ENCODE data around the gene DUSP28. TPM values are rescaled to one million over a fixed set of nuclear protein-coding genes. Genes with fewer than 3 reads are reported as not detected.

DUSP28 gene
- total and polyA plus RNA-seq, 2 of the 8 experiments (the other 6 are each of a cell fraction or from before 2014, with no cell fraction given) = 2.1 to 2.3 TPM

GRCh38 chr2:240596080-240596460, 35.9 kb downstream of the DUSP28 start:
- H2BK15ac ChIP-seq (ENCODE audit: low read length) = no peak overlapping the region
- no peak overlapping the region for H2AFZ ChIP-seq (ENCODE audit: low read length)
- H3K36me3 ChIP-seq (ENCODE audit: control insufficient read depth in 2 of 4, insufficient read depth in 4 of 4, low read length in 3 of 4) = peaks cover 0 to 12% (median 8%) of the 10 kb centered on the region in 4 experiments; a peak in 5 of 8 replicates
- TF ChIP-seq SIRT6 (IDR thresholded peaks at IDR 0.05; ENCODE audit: low read length) = no peak
- TF ChIP-seq SRF (IDR thresholded peaks at IDR 0.05; ENCODE audit: low read depth, low read length) = no peak
- TF ChIP-seq TCF12 (IDR thresholded peaks at IDR 0.05; ENCODE audit: low read depth, low read length) = no peak
- no peak for TF ChIP-seq MAX (IDR thresholded peaks at IDR 0.05)
- no peak overlapping the region for H3K27ac ChIP-seq (ENCODE audit: low read depth, low read length)
- no peak overlapping the region for H3K56ac ChIP-seq (replicated peaks; ENCODE audit: insufficient read length, low read depth, low read length)
- H3K18ac ChIP-seq (ENCODE audit: extremely low read depth, low read length) = no peak overlapping the region
- H3K23ac ChIP-seq (ENCODE audit: insufficient read length) = no peak overlapping the region
- no peak overlapping the region for H3K4me3 ChIP-seq (ENCODE audit: extremely low read depth in 1 of 4, insufficient read depth in 2 of 4, low read depth in 3 of 4, low read length in 4 of 4)
- no peak overlapping the region for H3K4me2 ChIP-seq (ENCODE audit: insufficient read depth in 1 of 2, low read depth in 2 of 2, low read length in 2 of 2)
- no peaks in the 10 kb centered on the region for H3K27me3 ChIP-seq (replicated peaks in 1 of 4; ENCODE audit: control insufficient read depth in 3 of 4, extremely low read depth in 1 of 4, insufficient read depth in 3 of 4, low read length in 3 of 4)
- no peak for DNase-seq (ENCODE audit: low read depth in 1 of 2, low spot score in 2 of 2)
- no peak overlapping the region for H4K8ac ChIP-seq (ENCODE audit: extremely low read depth, insufficient read depth, low read length)
- H2BK5ac ChIP-seq (ENCODE audit: low read depth, low read length) = no peak overlapping the region
- no peaks in the 10 kb centered on the region for H3K4me1 ChIP-seq (replicated peaks in 1 of 4; ENCODE audit: control insufficient read depth in 3 of 4, insufficient read depth in 4 of 4, low read length in 3 of 4)
- H2BK120ac ChIP-seq (replicated peaks; ENCODE audit: low read depth, low read length) = no peak overlapping the region
- H2AK5ac ChIP-seq (ENCODE audit: low read depth, low read length) = no peak overlapping the region
- H2BK12ac ChIP-seq (ENCODE audit: low read depth, low read length) = no peak overlapping the region
- POLR2A ChIA-PET (ENCODE audit: partially characterized antibody) = no interaction called here
- CTCF ChIA-PET (ENCODE audit: partially characterized antibody) = interaction anchor here (0.6 to 3.5 kb wide), 7 partner anchors 8 to 96 kb away, joined by 3 to 17 read pairs (median 3); partner anchors contain the start of genes AQP12A and CAPN10
- no peak overlapping the region for H3K9ac ChIP-seq (replicated peaks in 1 of 4; ENCODE audit: extremely low read depth in 1 of 4, low read depth in 3 of 4, low read length in 3 of 4)
- FAIRE-seq = no peak
- H3K79me1 ChIP-seq (ENCODE audit: low read depth, low read length) = peaks cover 4% of the 10 kb centered on the region
- no peak overlapping the region for H4K91ac ChIP-seq (replicated peaks; ENCODE audit: insufficient read length, low read length)
- no peak overlapping the region for H3K14ac ChIP-seq (ENCODE audit: insufficient read length)
- no peak overlapping the region for H4K5ac ChIP-seq (ENCODE audit: insufficient read length, low read depth, low read length)
- peaks cover 3 to 14% of the 10 kb centered on the region in 2 experiments for H4K20me1 ChIP-seq (replicated peaks in 1 of 2; ENCODE audit: control insufficient read depth in 1 of 2, insufficient read depth in 2 of 2, low read length in 2 of 2)
- H3K4ac ChIP-seq (replicated peaks; ENCODE audit: insufficient read length, low read depth, low read length) = no peak overlapping the region
- no peaks in the 10 kb centered on the region for H3K9me3 ChIP-seq (ENCODE audit: insufficient read depth in 2 of 2, low read depth in 1 of 2, low read length in 1 of 2)
- no peaks in the 10 kb centered on the region for H3K23me2 ChIP-seq (ENCODE audit: low read depth, low read length)
- WGBS, 2 experiments (ENCODE audit: extremely low coverage in 1 of 2, insufficient coverage in 1 of 2, insufficient read length in 1 of 2, insufficient replicate concordance in 2 of 2, low coverage in 1 of 2, low lambda C conversion rate in 2 of 2, missing lambda C conversion rate in 1 of 2) = 96% methylated on average over 17 of the region's 17 CpGs; no CpG with 5 or more reads in 1 of the 2 experiments
- peaks cover 0 to 6% of the 10 kb centered on the region in 2 experiments; a peak in 1 of 4 replicates for H3K79me2 ChIP-seq (ENCODE audit: control insufficient read depth in 1 of 2, insufficient read depth in 2 of 2, low read length in 2 of 2)
- H2BK20ac ChIP-seq (ENCODE audit: low read length) = no peak overlapping the region

Measured in H1 (cell line).